ENCODE data around the gene HOXA13. TPM values are rescaled to one million over a fixed set of nuclear protein-coding genes. Genes with fewer than 3 reads are reported as not detected.
A peak's percentile ranks its signal among the peaks of the same experiment; 100 is the strongest.

HOXA13 gene
- total RNA-seq, 1 donor from 2014 or later, result not detected

DNA sequence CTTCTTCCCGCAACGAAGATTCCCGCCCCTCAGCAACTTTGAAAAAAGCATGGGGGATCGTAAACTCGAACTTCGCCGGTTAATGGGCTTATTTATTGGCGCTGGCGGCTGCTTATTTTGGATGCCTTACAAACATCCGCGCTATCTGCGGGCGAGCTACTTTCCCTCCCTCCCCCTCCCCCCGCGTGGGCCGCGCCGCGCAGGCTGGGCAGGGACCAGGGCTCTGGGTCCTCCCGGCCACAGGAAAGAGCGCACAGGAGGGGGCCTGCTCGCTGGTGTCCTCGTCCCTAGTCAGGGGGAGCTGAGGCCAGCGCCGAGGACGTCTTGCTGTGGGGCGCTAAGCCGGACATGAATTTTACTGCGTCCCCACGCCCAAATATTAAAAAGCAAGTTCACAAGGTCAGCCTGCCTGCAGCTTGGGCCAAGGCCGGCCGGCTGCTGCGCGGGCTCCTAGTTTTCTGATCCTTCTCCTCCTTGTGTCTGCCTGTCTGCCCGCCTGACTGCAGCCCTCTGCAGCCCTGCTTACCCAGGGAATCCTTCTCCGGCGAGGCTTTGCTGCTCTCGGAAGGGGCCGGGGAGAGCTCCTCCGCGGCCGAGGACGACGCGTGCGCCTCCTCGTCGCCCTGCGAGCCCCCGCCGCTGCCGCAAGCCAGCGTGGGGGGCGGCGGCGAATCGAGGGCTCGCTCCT is 26.9 kb downstream of the HOXA13 start:
- Mint-ChIP-seq H3K27me3 (peaks cover 54% of the 10 kb centered on the region), H3K9me3 (no peaks in the 10 kb centered on the region), H3K36me3 (ENCODE audit: low read depth) (no peaks in the 10 kb centered on the region), H3K27ac (no peak overlapping the region), H3K4me1 (peaks cover 20% of the 10 kb centered on the region), H3K4me3 (peak overlapping the region; percentile 55)
- ATAC-seq (ENCODE audit: low read depth), result peak; percentile 32
- POLR2A ChIA-PET, result interaction anchor here (1.7 kb wide), 1 partner anchor 10 kb away, joined by 6 read pairs; no protein-coding TSS in a partner anchor
- no peak for TF ChIP-seq CTCF (IDR thresholded peaks at IDR 0.05)
- intact Hi-C loops (cut with micrococcal nuclease), result loop anchor here (1.0 kb wide), 2 partner anchors 11 to 22 kb away; no protein-coding TSS in a partner anchor
- CTCF ChIA-PET, result interaction anchor here (2.0 kb wide), 1 partner anchor 803 kb away, joined by 6 read pairs; no protein-coding TSS in a partner anchor
- no peak for DNase-seq

- Mint-ChIP-seq H3K9me3 (no peaks in the 10 kb centered on the region), H3K27me3 (peaks cover 53% of the 10 kb centered on the region), H3K4me3 (peak overlapping the region; percentile 44), H3K36me3 (ENCODE audit: low read depth) (no peaks in the 10 kb centered on the region), H3K27ac (no peak overlapping the region), H3K4me1 (peaks cover 20% of the 10 kb centered on the region)
- CTCF ChIA-PET, result interaction anchor here (2.0 kb wide), 1 partner anchor 803 kb away, joined by 6 read pairs; no protein-coding TSS in a partner anchor
- POLR2A ChIA-PET, result interaction anchor here (1.7 kb wide), 1 partner anchor 11 kb away, joined by 6 read pairs; no protein-coding TSS in a partner anchor
- peak; percentile 15 for DNase-seq
- no peak for ATAC-seq (ENCODE audit: low read depth)
- TF ChIP-seq CTCF (IDR thresholded peaks at IDR 0.05), result no peak
- intact Hi-C loops (cut with micrococcal nuclease), result no loop called here
Measured at GRCh38 chr7:27172315-27172774, 27.5 kb downstream of the HOXA13 start.

- H3K4me3 Mint-ChIP-seq, result peak overlapping the region; percentile 62
- peaks cover 20% of the 10 kb centered on the region for H3K4me1 Mint-ChIP-seq
- ChIA-PET CTCF (interaction anchor here (2.0 kb wide), 1 partner anchor 802 kb away, joined by 6 read pairs; no protein-coding TSS in a partner anchor), POLR2A (interaction anchor here (1.5 kb wide), 1 partner anchor 19 kb away, joined by 3 read pairs; no protein-coding TSS in a partner anchor)
- DNase-seq, result peak; percentile 18
- H3K36me3 Mint-ChIP-seq (ENCODE audit: low read depth), result no peaks in the 10 kb centered on the region
- H3K27ac Mint-ChIP-seq, result peak overlapping the region; percentile 50
- ATAC-seq (ENCODE audit: low read depth), result no peak
- TF ChIP-seq CTCF (IDR thresholded peaks at IDR 0.05), result no peak
- H3K27me3 Mint-ChIP-seq, result peaks cover 58% of the 10 kb centered on the region
- intact Hi-C loops (cut with micrococcal nuclease), result no loop called here
- no peaks in the 10 kb centered on the region for H3K9me3 Mint-ChIP-seq
Measured at GRCh38 chr7:27171637-27172314, 28.1 kb downstream of the HOXA13 start.

DNA sequence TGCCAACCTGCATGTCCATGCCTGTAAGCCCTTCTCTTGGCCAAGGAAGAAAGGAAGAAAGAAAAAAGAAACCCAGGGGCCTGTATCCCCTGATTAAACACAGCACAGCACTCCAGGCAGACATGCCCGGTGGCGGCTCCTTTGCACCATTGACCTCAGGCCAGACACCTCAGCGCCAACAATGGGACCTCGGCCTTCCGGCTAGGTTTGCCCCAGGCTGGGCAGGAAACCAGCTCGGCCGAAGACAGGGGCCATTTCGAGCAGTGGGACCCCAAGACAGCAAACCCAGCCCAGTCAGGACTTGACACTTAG is 28.6 kb downstream of the HOXA13 start:
- no peaks in the 10 kb centered on the region for H3K9me3 Mint-ChIP-seq
- H3K27ac Mint-ChIP-seq, result peak overlapping the region; percentile 36
- intact Hi-C loops (cut with micrococcal nuclease), result no loop called here
- no peaks in the 10 kb centered on the region for H3K36me3 Mint-ChIP-seq (ENCODE audit: low read depth)
- H3K27me3 Mint-ChIP-seq, result peaks cover 58% of the 10 kb centered on the region
- ChIA-PET CTCF (interaction anchor here (2.0 kb wide), 1 partner anchor 802 kb away, joined by 6 read pairs; no protein-coding TSS in a partner anchor), POLR2A (interaction anchor here (1.5 kb wide), 1 partner anchor 19 kb away, joined by 3 read pairs; no protein-coding TSS in a partner anchor)
- no peak for ATAC-seq (ENCODE audit: low read depth)
- no peak for TF ChIP-seq CTCF (IDR thresholded peaks at IDR 0.05)
- H3K4me3 Mint-ChIP-seq, result no peak overlapping the region
- peak; percentile 18 for DNase-seq
- peaks cover 20% of the 10 kb centered on the region for H3K4me1 Mint-ChIP-seq

Data from activated B cell treated with CpG ODN at 0.5 μM for 24 hours (primary cell).